ENCODE results near the gene PARP1.

DNA sequence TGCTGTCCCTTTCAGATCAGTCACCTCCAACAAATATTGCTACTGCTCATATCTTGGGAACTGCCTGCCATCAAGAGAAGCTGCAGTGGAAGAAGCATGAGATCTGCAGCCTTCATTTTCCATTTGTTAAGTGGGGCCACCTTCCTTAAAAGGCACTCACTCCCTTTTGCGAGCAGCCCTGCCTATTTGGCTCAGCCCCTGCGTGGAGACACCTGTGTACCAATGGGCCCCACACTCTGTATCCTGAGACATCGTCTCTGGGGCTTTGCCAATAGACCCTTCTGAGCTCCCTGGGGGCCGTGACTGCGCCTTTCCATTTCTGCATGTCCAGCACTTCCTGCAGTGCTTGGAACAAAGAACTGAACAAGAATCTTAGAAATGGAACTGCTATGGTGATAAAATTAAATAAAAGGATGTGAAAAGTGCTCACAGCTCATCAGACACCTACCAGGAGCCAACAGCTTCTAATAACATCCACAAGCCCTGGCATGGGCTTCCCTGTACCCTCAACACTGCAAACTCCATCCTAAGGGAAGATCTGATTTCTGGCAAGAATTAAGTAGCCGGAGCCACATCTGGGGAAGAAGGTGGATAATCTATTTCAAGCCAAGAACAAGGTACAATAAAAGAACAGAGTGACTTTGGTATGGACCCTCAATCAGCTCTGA is 36.7 kb downstream of the PARP1 start:
- TF ChIP-seq, protein P1, sequence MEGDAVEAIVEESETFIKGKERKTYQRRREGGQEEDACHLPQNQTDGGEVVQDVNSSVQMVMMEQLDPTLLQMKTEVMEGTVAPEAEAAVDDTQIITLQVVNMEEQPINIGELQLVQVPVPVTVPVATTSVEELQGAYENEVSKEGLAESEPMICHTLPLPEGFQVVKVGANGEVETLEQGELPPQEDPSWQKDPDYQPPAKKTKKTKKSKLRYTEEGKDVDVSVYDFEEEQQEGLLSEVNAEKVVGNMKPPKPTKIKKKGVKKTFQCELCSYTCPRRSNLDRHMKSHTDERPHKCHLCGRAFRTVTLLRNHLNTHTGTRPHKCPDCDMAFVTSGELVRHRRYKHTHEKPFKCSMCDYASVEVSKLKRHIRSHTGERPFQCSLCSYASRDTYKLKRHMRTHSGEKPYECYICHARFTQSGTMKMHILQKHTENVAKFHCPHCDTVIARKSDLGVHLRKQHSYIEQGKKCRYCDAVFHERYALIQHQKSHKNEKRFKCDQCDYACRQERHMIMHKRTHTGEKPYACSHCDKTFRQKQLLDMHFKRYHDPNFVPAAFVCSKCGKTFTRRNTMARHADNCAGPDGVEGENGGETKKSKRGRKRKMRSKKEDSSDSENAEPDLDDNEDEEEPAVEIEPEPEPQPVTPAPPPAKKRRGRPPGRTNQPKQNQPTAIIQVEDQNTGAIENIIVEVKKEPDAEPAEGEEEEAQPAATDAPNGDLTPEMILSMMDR (conservative IDR thresholded peaks at IDR 0.05 in 1 of 2, IDR thresholded peaks at IDR 0.05 in 1 of 2; ENCODE audit: low read depth in 1 of 2, low read length in 2 of 2) = no peak
- no peak for TF ChIP-seq EZH2 (IDR thresholded peaks at IDR 0.05; ENCODE audit: low read length, missing control alignments)

All from fibroblast of lung (primary cell).